Effector memory CD8-positive, alpha-beta T cell (primary cell): ENCODE results near the gene ACBD6.

ENCODE experiments used
- ATAC-seq: fragments of 150-1000 bp; cut with Tn5 transposase; replicated peaks from 2 replicates; pipeline ENCODE4 v1.10.0; 2021; ENCODE audit warnings: mild to moderate bottlenecking, moderate library complexity
- DNase-seq, 3 experiments: peaks; one replicate each; pipeline ENCODE4 v3.0.0; 2021
- H3K27ac Mint-ChIP-seq, 2 donors: one replicate each; pipeline ENCODE4 v1.8.0; 2022; ENCODE audit warnings: mild to moderate bottlenecking in 2 of 2, mixed read lengths in 2 of 2, moderate library complexity in 2 of 2
- H3K27me3 Mint-ChIP-seq, 2 donors: one replicate each; pipeline ENCODE4 v1.8.0; 2022; ENCODE audit warnings: mixed read lengths in 2 of 2
- H3K36me3 Mint-ChIP-seq: one replicate; pipeline ENCODE4 v1.8.0; 2022; ENCODE audit warnings: mild to moderate bottlenecking, moderate library complexity, mixed read lengths; ENCODE audit not compliant: insufficient read depth
- H3K4me1 Mint-ChIP-seq, 2 donors: one replicate each; pipeline ENCODE4 v1.8.0; 2022; ENCODE audit warnings: low read depth in 2 of 2, mixed read lengths in 2 of 2
- H3K4me3 Mint-ChIP-seq, 2 donors: one replicate each; pipeline ENCODE4 v1.8.0; 2022; ENCODE audit warnings: mild to moderate bottlenecking in 2 of 2, mixed read lengths in 2 of 2, moderate library complexity in 2 of 2
- H3K9me3 Mint-ChIP-seq, 2 donors: one replicate each; pipeline ENCODE4 v1.8.0; 2022; ENCODE audit warnings: mixed read lengths in 2 of 2

Gene ACBD6

GRCh38 chr1:180257028-180257386 lies 245.4 kb downstream of the ACBD6 start:
- H3K9me3 Mint-ChIP-seq, result no peaks in the 10 kb centered on the region
- H3K36me3 Mint-ChIP-seq, result no peaks in the 10 kb centered on the region
- peaks cover 54 to 83% of the 10 kb centered on the region in 2 donors for H3K27me3 Mint-ChIP-seq
- no peak overlapping the region for H3K27ac Mint-ChIP-seq
- ATAC-seq (no peak), DNase-seq (no peak)
- H3K4me1 Mint-ChIP-seq, result peaks cover 0 to 5% of the 10 kb centered on the region in 2 donors
- no peak overlapping the region for H3K4me3 Mint-ChIP-seq

- H3K27ac Mint-ChIP-seq, result no peak overlapping the region
- peaks cover 0 to 7% of the 10 kb centered on the region in 2 donors for H3K4me1 Mint-ChIP-seq
- H3K27me3 Mint-ChIP-seq, result peaks cover 59 to 88% of the 10 kb centered on the region in 2 donors
- H3K9me3 Mint-ChIP-seq, result no peaks in the 10 kb centered on the region
- H3K36me3 Mint-ChIP-seq, result no peaks in the 10 kb centered on the region
- ATAC-seq (no peak), DNase-seq (no peak)
- no peak overlapping the region for H3K4me3 Mint-ChIP-seq
Observed at GRCh38 chr1:180256341-180257027, 245.9 kb downstream of the ACBD6 start.

- H3K36me3 Mint-ChIP-seq, result no peaks in the 10 kb centered on the region
Observed at GRCh38 chr1:180255536-180256340, 246.6 kb downstream of the ACBD6 start.

GRCh38 chr1:180254854-180255253 lies 247.5 kb downstream of the ACBD6 start:
- ATAC-seq (no peak), DNase-seq (no peak)
- no peak overlapping the region for H3K27ac Mint-ChIP-seq
- peaks cover 71 to 100% of the 10 kb centered on the region in 2 donors for H3K27me3 Mint-ChIP-seq
- no peak overlapping the region for H3K4me3 Mint-ChIP-seq
- peaks cover 7 to 13% of the 10 kb centered on the region in 2 donors for H3K4me1 Mint-ChIP-seq
- H3K36me3 Mint-ChIP-seq, result no peaks in the 10 kb centered on the region
- no peaks in the 10 kb centered on the region for H3K9me3 Mint-ChIP-seq

More at GRCh38 chr1:180255536-180256340, 246.6 kb downstream of the ACBD6 start:
- Mint-ChIP-seq H3K27ac (no peak overlapping the region), H3K4me3 (no peak overlapping the region), H3K27me3 (peaks cover 64 to 95% of the 10 kb centered on the region in 2 donors), H3K9me3 (no peaks in the 10 kb centered on the region), H3K4me1 (peaks cover 0 to 10% of the 10 kb centered on the region in 2 donors)
- DNase-seq (no peak), ATAC-seq (no peak)

- H3K36me3 Mint-ChIP-seq, result no peaks in the 10 kb centered on the region
- no peak overlapping the region for H3K27ac Mint-ChIP-seq
- peaks cover 72 to 100% of the 10 kb centered on the region in 2 donors for H3K27me3 Mint-ChIP-seq
- DNase-seq (no peak), ATAC-seq (no peak)
- no peak overlapping the region for H3K4me3 Mint-ChIP-seq
- H3K4me1 Mint-ChIP-seq, result peaks cover 11 to 13% of the 10 kb centered on the region in 2 donors
- H3K9me3 Mint-ChIP-seq, result no peaks in the 10 kb centered on the region
Observed at GRCh38 chr1:180254496-180254819, 247.9 kb downstream of the ACBD6 start.

GRCh38 chr1:180253585-180254495 lies 248.5 kb downstream of the ACBD6 start:
- no peak for DNase-seq
- H3K4me1 Mint-ChIP-seq, result peaks cover 13 to 14% of the 10 kb centered on the region in 2 donors
- no peaks in the 10 kb centered on the region for H3K9me3 Mint-ChIP-seq
- ATAC-seq, result no peak
- no peak overlapping the region for H3K27ac Mint-ChIP-seq
- H3K36me3 Mint-ChIP-seq, result no peaks in the 10 kb centered on the region
- H3K4me3 Mint-ChIP-seq, result no peak overlapping the region
- H3K27me3 Mint-ChIP-seq, result peaks cover 72 to 100% of the 10 kb centered on the region in 2 donors

- Mint-ChIP-seq H3K27ac (no peak overlapping the region), H3K4me1 (peaks cover 12 to 14% of the 10 kb centered on the region in 2 donors), H3K27me3 (peaks cover 63 to 98% of the 10 kb centered on the region in 2 donors), H3K36me3 (no peaks in the 10 kb centered on the region), H3K9me3 (no peaks in the 10 kb centered on the region), H3K4me3 (no peak overlapping the region)
- ATAC-seq (peak; percentile 72), DNase-seq (peak; percentile 63 to 66 (median 64))
Observed at GRCh38 chr1:180252638-180253536, 249.5 kb downstream of the ACBD6 start.

- Mint-ChIP-seq H3K36me3 (no peaks in the 10 kb centered on the region), H3K4me3 (no peak overlapping the region), H3K27me3 (peaks cover 56 to 95% of the 10 kb centered on the region in 2 donors), H3K27ac (no peak overlapping the region), H3K4me1 (peaks cover 11 to 14% of the 10 kb centered on the region in 2 donors), H3K9me3 (no peaks in the 10 kb centered on the region)
- ATAC-seq (no peak), DNase-seq (no peak)
Observed at GRCh38 chr1:180251526-180252305, 250.7 kb downstream of the ACBD6 start.

GRCh38 chr1:180250883-180251509 lies 251.4 kb downstream of the ACBD6 start:
- no peak for ATAC-seq
- no peaks in the 10 kb centered on the region for H3K9me3 Mint-ChIP-seq
- no peak for DNase-seq
- no peak overlapping the region for H3K27ac Mint-ChIP-seq
- peaks cover 11 to 14% of the 10 kb centered on the region in 2 donors for H3K4me1 Mint-ChIP-seq
- no peak overlapping the region for H3K4me3 Mint-ChIP-seq
- H3K36me3 Mint-ChIP-seq, result no peaks in the 10 kb centered on the region
- H3K27me3 Mint-ChIP-seq, result peaks cover 48 to 90% of the 10 kb centered on the region in 2 donors

DNA sequence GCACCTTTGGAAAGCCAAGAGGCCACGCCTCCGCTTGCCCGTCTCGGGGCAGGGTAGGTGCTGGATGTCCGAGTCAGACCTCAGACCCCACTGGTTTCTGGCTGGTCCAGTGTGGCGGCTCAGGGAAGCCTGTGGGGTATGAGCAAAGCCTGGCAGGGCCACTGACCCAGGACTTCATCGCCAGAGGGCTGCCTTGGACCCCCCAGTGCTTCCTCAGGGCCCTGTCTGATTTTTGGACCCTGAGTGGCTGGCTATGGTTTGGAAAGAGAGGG lies 251.9 kb downstream of the ACBD6 start:
- Mint-ChIP-seq H3K9me3 (no peaks in the 10 kb centered on the region), H3K4me1 (peaks cover 11 to 14% of the 10 kb centered on the region in 2 donors), H3K4me3 (peak overlapping the region in 1 of 2 donors; percentile 26), H3K27me3 (peaks cover 43 to 90% of the 10 kb centered on the region in 2 donors), H3K27ac (peak overlapping the region in 1 of 2 donors; percentile 17), H3K36me3 (no peaks in the 10 kb centered on the region)
- no peak for ATAC-seq
- DNase-seq, result no peak

DNA sequence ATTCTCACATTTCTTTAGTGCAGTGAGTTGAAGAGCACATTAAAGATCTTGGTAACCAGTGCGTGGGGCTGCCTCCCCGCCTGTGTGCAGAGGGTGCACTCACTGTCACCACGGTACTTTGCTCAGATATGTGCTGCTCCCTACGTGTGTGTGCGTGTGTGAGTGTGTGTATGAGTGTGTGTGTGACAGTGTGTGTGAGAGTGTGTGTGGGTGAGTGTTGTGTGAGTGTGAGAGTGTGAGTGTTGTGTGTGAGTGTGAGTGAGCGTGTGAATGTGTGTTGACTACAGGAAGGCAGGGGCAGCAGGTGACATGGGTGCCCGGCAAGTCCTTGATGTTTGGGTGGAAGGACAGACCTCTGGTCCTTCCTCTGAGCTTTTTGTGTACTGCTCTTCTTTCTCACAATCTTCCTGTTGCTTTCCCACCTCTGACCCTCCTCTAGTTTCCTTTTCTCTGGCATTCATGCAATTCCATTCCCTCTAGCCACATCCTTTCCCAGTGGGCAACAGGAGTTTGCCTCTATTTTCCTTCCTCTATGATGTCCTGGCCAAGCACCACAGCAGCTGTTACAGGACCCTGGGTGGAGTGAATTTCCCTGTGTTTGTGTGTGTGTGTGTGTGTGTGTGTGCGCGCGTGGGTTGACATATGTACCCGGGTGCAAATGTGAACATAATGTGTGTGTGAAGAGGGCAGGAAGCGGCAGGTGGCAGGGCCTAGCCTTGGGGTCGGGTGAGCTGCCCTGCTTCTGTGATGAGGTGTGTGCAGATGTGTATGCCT lies 252.5 kb downstream of the ACBD6 start:
- H3K27me3 Mint-ChIP-seq, result peaks cover 40 to 90% of the 10 kb centered on the region in 2 donors
- H3K9me3 Mint-ChIP-seq, result no peaks in the 10 kb centered on the region
- peak overlapping the region in 1 of 2 donors; percentile 17 for H3K27ac Mint-ChIP-seq
- H3K4me1 Mint-ChIP-seq, result peaks cover 11 to 14% of the 10 kb centered on the region in 2 donors
- H3K36me3 Mint-ChIP-seq, result no peaks in the 10 kb centered on the region
- DNase-seq (no peak), ATAC-seq (no peak)
- H3K4me3 Mint-ChIP-seq, result peak overlapping the region in 1 of 2 donors; percentile 26
